Measurements from ENCODE around the gene IGF2BP3.
"Not testable (repeated sequence)": the region's sequence is repeated elsewhere in the genome, so short reads cannot be mapped to it uniquely, and the experiment has no call there.

IGF2BP3 gene

DNA sequence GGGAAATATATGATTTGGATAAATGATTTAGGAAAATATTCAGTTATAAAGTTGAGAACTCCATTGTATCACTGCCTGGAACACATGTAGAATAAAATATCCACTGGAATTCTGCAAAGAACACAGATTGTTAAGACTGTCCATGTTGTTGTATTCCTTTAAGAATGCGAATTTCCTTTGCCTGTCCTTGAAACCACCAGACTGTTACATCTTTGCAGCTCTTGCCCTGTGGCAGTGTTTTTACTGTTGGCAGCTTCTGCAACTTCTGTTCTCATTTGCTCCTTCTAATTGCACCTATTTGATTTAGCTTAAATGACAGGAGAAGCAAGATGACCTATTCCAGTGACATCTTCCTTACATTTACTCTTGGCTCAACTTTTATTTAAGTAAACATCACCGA, 131.4 kb downstream of the IGF2BP3 start:
- DNase-seq (ENCODE audit: low spot score): no peak

DNA sequence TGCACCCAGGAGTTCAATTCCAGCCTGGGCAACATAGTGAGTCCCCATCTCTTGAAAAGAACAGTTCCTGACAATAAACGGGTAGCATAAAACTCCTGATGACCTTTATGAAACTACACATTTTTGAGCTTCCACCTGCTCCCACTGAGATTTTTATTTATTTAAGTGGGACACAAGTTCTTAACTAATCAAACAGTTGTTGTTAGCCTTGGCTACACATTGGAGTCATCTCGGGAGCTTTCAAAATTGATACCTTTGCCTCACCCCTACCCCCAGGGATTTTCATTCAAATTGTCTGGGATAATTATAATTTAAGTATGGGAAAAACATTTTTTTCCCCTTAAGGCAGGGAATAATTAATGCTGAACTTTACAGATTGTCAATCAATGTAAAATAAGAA, 131.9 kb downstream of the IGF2BP3 start:
- DNase-seq (ENCODE audit: low spot score): no peak

DNA sequence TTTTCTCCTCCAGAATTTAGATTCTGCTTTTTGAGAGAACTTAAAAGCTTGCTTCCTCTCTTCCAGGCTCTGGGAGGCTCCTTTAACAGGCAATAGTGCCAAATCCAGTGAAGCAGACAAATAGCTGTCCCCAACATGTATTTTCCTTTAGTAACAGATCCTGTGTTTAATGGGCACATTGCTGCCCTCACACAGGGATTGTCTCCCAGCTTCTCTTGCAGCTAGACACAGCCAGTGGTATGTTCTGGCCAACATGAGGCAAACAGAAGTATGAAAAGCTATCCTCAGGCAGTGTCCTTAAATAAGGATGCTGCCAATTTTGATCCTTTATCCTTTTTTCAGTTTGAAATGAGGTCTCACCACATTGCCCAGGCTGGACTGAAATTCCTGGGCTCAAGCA, 132.9 kb downstream of the IGF2BP3 start:
- DNase-seq (ENCODE audit: low spot score): no peak

DNA sequence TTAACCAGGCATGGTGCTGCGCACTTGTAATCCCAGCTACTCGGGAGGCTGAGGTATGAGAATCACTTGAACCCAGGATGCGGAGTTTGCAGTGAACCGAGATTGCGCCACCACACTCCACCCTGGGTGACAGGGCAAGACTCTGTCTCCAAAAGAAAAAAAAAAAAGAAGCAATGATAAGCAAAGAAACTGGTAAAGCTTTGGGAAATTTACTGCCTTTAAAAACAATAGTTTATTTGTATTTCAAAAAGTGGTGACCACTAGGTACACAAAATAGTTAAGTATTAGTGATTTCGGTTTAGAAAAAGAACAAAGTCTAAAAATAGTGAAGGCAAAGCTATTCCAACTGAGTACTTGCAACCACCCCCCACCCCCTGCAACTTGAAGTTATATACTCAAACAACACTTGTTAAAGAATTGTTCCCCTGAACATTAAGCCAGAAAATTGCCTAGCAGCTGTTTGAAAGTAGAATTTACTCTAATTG, 133.4 kb downstream of the IGF2BP3 start:
- DNase-seq (ENCODE audit: low spot score): no peak

DNA sequence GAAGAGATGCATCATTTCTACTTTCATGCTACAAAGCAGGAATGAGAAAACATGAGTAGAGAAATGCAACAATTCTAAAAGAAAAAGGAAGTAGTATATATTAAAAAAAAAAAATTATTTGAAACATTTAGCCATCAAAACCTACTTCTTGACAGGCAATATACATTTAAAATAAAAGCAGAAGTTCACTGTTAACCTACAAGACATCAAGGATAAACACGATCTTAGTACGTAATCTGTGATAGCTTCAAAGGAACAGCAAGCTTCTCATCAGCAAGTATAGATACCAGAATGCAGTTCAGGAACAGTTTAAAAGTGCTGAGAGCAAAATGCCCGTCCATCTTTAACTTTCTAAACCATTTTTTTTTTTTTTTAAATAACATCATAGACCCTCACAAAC, 134.2 kb downstream of the IGF2BP3 start:
- no peak for DNase-seq (ENCODE audit: low spot score)

DNA sequence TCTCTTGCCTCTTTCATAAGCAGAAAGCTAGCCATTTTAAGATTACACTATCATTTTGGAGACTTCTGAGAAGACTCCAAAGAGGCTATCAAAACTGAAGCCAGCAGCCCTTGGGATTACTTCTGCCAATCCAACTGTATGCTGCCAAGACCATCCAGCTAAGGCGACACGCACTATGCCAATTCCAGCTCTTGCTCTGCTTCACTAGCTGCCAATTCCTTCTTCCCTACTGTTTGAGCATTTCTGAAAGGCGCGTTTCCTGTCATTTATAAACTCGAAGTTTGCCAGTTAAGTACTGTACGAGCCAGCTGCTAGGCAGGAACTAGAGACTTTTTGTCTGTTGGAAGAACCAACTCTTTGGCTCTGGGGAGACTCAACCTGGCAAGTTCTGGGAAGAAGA, 134.7 kb downstream of the IGF2BP3 start:
- no peak for DNase-seq (ENCODE audit: low spot score)

DNA sequence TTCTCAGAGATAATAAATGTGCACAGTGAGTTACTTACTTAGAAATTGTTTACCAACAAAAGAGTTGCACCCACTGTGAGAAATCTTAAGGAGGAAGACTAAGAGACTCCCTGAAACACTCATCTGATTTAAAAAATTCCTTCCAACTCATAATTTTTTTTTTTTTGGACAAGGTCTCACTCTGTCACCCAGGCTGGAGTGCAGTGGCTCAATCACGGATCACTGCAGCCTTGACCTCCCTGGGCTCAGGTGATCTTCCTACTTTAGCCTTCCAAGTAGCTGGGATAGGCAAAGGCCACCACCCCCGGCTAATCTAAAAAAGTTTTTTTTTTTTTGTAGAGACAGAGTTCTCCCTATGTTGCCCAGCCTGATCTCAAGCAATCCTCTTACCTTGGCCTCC, 135.2 kb downstream of the IGF2BP3 start:
- DNase-seq (ENCODE audit: low spot score): no peak

DNA sequence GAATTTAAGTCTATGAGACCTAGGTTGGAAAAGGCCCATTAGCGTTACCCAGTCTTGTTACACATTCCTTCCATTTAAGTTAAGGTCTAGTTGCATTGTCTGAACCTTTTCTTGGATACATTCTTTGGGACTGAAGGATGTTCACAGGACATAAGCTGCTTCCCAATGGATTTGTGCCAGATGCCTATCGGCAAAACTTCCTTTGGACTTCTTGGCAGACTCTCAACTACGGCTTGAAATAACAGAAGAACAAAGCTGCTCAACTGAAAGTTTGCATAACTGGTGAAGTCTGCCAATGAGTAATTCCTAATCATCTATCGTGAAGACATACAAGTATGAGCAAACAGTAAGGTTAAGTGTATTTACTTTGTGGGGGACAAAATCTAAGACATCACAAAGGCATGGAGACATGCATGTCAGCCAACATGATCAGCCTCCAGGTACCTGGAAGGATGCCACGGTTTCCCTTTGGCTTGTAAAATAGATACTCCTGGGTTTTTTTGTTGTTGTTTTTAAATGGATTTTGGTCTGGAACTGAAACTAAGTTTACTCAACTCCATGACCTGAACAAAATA, 135.7 kb downstream of the IGF2BP3 start:
- no peak for DNase-seq (ENCODE audit: low spot score)

DNA sequence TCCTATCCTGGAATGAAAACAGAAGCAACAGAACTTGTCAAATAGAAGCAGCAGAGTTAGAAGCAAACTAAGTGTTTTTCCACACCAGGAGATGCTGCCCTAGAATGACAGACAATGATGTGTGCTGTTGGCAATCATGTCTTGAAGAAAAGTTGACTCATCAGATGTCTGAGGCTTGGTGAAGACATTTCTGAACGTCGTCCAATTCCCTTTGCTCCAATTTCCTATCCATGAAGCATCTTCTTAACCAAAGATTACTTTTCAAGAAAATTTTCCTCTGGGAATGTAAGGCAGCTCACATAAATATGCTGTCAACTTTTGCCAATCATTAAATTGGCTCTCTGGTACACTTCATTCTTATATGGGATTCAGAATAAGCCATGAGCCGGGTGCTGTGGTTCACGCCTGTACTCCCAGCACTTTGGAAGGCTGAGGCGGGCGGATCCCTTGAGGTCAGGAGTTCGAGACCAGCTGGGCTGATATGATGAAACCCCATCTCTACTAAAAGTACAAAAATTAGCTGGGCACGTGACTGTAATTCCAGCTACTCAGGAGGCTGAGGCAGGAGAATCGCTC, 136.5 kb downstream of the IGF2BP3 start:
- DNase-seq (ENCODE audit: low spot score): no peak

DNA sequence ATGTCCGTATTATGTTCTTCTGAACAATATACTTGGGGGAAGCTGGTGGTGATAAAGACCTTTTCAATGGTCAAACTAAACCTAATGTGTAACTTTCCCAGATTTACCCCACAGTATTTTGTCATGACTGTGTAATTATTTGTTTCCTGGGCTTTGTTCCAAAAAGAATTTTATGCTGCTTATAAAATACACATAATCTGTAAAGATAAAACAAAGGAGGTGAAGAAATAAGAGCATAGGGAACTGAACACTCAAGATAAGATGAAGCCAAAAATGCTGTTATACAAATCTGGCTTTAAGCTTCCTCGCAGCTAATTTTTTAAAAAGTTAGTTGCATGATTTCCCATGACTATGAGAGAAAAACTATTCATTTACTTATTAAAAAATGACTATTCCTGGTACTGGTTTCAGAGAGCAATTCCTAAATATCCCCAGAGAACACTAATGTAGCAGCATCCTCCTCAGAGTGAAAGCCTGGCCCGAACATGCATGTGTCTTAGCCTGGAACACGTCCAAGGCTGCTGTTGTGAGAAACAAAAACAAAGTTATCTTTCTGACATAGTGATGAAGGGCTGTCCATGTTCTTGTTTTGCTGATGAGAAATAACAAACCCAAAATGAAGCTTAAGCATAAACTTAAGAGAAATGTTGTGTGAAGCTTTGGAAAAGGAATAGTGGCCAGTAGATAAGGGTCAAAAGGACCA, 137.2 kb downstream of the IGF2BP3 start:
- no peak for DNase-seq (ENCODE audit: low spot score)

DNA sequence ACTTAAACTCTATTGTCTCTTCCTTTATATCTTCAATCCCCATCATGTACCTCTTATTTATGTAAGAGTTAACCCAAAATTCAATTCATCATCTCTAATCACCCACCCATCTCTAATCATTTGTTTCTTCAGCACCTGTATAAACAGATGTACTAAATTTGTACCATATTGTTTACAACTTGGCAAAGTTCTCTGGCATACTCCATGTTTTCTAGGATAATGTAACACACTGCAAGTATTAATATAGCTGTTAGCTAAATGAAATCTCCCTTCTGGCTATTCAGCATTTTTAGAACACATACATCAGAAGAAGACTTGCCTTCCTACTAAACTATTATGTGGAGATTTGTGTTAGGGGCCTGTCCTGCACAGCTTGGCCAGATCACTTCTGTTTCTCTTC, 138.1 kb downstream of the IGF2BP3 start:
- DNase-seq (ENCODE audit: low spot score): no peak

DNA sequence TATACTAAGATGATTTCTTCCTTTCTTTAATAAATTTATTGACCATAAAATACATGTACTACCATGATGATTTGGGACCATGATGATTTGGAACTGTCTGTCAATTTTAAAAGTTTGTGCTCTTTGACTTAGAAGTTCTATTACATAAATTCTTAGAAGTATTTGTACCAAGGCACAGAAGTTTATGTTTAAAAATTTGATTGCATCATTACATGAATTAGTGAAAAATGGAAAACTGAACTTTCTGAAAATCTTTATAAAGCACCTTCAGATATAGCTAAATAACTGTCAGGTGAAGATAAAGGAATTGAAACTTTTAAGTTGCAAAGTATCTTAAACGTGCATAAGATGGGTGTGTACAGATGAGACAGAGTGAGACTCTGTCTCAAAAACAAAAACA, 139.2 kb downstream of the IGF2BP3 start:
- no peak for DNase-seq (ENCODE audit: low spot score)

DNA sequence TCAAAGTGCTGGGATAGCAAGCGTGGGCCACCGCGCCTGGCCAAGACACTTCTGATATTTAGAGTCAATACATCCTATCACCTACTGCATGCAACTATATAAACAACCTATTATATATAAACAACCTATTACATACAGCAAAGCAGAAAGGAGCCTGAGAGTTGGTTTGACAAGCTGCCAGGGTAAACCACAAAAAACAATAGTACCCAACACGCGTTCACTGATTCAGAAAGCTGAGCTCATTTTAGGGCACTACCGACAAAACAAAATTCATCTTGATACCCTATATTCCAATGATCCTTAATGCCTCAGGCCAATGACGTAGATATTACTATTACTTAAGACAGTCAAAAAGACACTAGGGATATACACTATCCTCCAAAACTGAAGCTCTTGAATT, 154.9 kb downstream of the IGF2BP3 start:
- no peak for DNase-seq (ENCODE audit: low spot score)

DNA sequence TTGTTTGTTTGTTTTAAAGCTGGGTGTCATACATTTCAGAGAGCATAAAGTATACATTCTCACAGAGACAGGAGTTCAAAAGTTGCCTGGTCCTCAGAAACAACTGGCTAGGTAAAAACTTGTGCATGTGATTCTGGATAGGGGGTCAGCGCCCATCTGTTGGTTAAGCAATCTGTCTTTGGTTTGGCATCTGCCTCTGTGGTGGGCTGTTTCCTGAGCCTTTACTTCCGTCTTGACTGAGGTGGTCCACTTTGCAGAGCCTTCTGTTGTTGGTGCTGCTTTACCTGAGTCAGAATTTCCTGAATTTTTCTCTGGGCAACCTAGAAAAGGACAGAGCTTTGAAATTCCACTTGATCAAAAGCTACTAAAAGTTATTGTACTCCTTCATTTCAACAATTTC, 158.2 kb downstream of the IGF2BP3 start:
- not testable (repeated sequence) for DNase-seq (ENCODE audit: low spot score)

DNA sequence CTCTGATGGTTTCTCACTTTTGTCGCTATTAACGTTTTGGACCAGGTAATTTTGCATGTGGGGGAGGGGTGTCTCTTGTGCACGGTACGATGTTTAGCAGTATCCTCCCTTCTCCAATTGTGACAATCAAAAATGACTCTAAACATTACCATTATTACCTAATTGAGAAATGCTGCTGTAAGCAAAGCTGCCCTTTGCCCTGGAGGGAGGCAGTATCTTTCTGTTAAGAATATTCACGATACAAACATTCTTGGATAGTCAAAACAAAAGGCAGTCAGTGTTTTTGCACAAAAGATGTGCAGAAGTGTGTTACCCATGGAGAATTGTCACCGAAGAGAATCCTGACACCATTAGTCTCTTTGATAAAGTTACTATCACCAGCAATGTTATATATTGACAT, 161.5 kb downstream of the IGF2BP3 start:
- DNase-seq (ENCODE audit: low spot score): no peak

DNA sequence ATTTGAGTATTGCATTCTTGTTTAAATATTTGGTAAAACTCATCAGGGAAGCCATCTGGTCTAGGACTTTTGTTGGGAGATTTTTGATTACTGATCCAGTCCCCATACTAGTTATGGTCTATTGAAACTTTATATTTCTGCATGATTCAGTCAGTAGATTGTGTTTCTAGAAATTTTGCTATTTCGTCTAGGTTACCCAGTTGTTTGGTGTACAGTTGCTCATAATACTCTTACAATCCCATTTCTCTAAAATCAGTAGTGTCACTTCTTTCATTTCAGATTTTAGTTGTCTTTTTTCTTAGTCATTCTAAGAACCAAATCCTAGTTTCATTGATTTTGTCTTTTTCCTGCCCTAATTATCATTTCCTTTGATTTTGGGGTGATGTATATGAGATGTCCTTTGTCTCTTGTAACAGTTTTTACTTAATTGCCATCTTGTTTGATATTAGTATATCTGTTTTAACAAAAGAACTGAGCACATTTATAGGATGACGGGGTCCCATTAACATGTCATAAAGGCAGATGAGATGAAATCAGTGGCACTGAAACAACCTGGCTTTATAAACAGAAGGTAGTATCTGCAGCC, 163.3 kb downstream of the IGF2BP3 start:
- no peak for DNase-seq (ENCODE audit: low spot score)

DNA sequence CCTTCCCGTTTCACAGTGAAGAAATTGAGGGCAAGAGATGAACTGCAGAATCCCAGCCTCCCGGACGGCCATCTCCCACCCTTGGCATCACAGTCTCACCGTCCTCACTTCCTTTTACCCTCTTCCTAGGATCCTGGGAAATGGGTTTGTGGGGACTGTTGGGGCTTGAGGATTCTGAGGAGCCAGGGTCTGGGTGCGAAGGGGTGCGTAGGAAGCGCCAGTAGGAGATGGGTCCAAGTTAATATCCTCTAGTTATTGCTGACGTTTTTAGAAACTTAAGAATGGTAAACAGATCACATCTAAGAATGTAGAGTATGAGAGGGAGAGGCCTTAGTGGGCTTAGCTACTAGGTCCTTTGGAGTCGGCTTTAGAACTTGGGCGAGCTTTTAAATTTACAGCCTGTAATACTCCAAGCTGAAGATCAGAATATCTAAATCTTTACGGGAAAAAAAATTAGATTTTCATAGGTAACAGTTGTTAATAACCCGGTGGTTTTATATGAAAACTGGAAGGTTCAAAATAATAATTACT, 170.5 kb downstream of the IGF2BP3 start:
- DNase-seq (ENCODE audit: low spot score): no peak

DNA sequence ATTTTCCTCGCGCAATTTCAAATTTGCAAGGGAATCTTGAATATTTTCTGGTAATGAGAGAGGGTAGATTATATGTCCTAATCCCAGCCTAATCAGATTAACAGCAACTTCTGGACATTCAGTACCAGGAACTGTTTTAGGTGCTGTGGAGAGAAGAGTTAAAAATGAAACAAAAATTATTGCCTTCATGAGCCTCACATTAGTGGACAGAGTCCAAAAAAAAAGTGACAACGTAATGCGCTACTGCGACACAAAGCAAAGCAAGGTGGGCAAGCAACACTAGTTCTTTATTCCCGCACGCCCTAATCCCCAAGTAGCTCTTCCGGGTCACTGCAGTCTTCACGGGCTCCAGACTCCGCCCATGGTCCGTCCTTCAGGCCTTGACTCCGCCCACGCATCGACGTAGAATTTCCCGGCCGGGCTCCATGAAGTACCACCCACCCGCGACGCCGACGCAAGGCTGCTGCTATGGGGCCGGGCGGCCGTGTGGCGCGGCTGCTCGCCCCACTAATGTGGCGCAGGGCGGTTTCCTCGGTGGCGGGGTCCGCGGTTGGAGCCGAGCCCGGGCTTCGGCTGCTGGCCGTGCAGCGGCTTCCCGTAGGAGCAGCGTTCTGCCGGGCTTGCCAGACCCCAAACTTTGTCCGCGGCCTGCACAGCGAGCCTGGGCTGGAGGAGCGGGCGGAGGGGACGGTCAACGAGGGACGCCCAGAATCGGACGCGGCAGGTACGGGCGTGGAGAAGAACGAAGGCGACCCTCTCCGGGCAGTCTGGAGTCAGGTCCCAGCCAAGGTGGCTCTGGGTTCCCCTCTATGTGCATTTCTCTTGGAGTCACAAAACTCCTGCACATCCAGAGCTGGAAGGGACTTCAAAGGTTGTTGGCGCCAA, 171.2 kb downstream of the IGF2BP3 start, which contains the start of gene MALSU1:
MALSU1 (plus strand) TSS at position 455 of the 885 bp plus-strand sequence; CDS start at position 469, 14 bp downstream.
- DNase-seq (ENCODE audit: low spot score): peak; percentile 95

DNA sequence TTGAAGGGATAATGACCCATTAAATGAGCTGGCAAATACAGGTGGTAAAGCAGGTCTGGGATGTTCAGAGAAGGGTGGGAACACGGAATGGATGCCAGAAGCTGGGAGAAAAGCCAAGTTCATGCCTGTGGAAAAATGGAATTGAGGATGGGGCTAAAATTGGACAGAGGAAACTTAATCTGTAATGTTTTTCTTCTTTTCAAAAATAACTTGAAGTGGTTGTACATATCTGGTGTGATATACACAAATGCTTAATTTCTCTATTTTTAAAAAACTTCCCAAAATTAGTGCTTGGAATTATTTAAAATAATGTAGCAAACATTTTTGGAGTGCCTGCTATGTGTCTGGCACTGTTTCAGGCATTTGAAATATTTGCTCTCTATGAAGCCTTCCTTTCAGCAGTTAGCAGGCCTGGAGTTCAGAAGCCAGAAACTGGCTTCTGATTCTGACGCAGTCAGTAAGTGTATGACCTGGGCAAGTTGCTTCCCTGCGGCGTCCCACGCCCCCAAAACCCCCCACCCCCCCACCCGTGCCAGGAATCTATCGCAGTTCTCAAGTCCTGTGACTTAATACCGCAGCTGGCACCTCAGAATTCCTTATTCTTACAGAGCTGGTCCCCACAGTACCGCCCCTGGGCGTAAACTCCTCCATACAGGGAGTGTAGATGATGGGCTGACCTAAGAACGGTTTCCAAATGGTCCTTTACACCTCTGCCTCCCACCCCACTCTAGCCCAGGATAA, 172.0 kb downstream of the IGF2BP3 start:
- DNase-seq (ENCODE audit: low spot score): no peak

DNA sequence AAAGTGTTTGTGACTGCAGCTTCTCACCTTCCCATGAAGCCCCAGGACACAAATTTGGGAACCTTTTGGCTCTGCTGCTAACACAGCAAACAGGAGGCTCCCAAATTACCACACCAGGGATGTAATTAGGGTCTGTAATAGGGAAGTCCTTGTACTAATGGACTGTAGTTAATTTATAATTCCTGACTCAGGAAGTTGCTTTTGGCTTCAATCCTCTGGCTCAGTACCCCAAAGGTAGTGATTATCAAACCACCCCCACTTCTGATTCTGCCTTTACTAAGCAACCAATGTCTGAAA, 174.9 kb downstream of the IGF2BP3 start:
- DNase-seq (ENCODE audit: low spot score): no peak

Data from CD4-positive, alpha-beta T cell treated with Interleukin-15 for 4 hours (primary cell).